Lung (tissue), 12 donors: ENCODE measurements around the gene MTPN. TPM values are rescaled to one million over a fixed set of nuclear protein-coding genes. Genes with fewer than 3 reads are reported as not detected.

Source experiments
- ATAC-seq: fragments of 200-7000 bp; cut with Tn5 transposase; one replicate; pipeline ENCODE4 v1.9.1; 2020; ENCODE audit warnings: moderate number of reproducible peaks; ENCODE audit not compliant: insufficient read depth, low FRiP score
- DNase-seq, 3 donors: peaks; one replicate each; pipeline ENCODE4 v3.0.0-alpha.2; 2013 to 2017
- H3K27ac ChIP-seq, 2 donors: one replicate each; pipeline ENCODE4 v1.5.1; 2013; ENCODE audit warnings: mild to moderate bottlenecking in 2 of 2, moderate library complexity in 2 of 2, control low read depth in 1 of 2, inconsistent platforms in 1 of 2, low read depth in 1 of 2, low read length in 1 of 2
- H3K27me3 ChIP-seq, 3 donors: one replicate each; pipeline ENCODE4 v1.5.1; 2013; ENCODE audit warnings: low read length in 2 of 3; ENCODE audit not compliant: control insufficient read depth in 3 of 3, insufficient read depth in 3 of 3
- H3K36me3 ChIP-seq, 4 donors: one replicate each; pipeline ENCODE4 v1.5.1; 2013; ENCODE audit warnings: low read length in 4 of 4, mild to moderate bottlenecking in 1 of 4, moderate library complexity in 1 of 4; ENCODE audit not compliant: control insufficient read depth in 4 of 4, insufficient read depth in 4 of 4
- H3K4me1 ChIP-seq, 5 donors: one replicate each; pipeline ENCODE4 v1.5.1; 2013; ENCODE audit warnings: low read length in 5 of 5, mild to moderate bottlenecking in 2 of 5, moderate library complexity in 1 of 5; ENCODE audit not compliant: control insufficient read depth in 5 of 5, insufficient read depth in 5 of 5
- H3K4me3 ChIP-seq: one replicate; pipeline ENCODE4 v1.5.1; 2013; ENCODE audit warnings: mild to moderate bottlenecking, control low read depth, moderate library complexity
- H3K9ac ChIP-seq, 2 donors: one replicate each; pipeline ENCODE4 v1.5.1; 2013; ENCODE audit warnings: low read length in 2 of 2, control low read depth in 1 of 2; ENCODE audit not compliant: insufficient read depth in 1 of 2
- H3K9me3 ChIP-seq, 4 donors: one replicate each; pipeline ENCODE4 v1.5.1; 2013; ENCODE audit warnings: low read length in 3 of 4, mild to moderate bottlenecking in 1 of 4, moderate library complexity in 1 of 4; ENCODE audit not compliant: control insufficient read depth in 4 of 4, insufficient read depth in 3 of 4
- WGBS, 2 donors: extraction: QIAGEN DNeasy Blood & Tissue Kit; methylation state at CpG; one replicate each; pipeline ENCODE4 v1.1.7; 2013; 5-methylcytosine and 5-hydroxymethylcytosine counted together
- polyA plus RNA-seq, 2 donors: library from polyadenylated mRNA; stranded (reverse); fragments of 200-250 nt; gene quantifications; one replicate each; pipeline ENCODE4 v1.2.1, GENCODE V29; 2013
- total RNA-seq, 2 donors: library from RNA; depleted of rRNA in 1 of 2; stranded (reverse); fragments of >200 nt in 1 of 2; gene quantifications; one replicate each; pipeline ENCODE4 v1.2.1, GENCODE V29; 2014 to 2021
- TF ChIP-seq, protein P1 (sequence below): IDR thresholded peaks from 2 replicates; pipeline ENCODE4 v1.5.1; 2012; ENCODE audit warnings: mild to moderate bottlenecking; ENCODE audit errors: control extremely low read depth, extremely low read depth
- donor health status: control.
- donor health status: control.
- donor health status: Bipolar disorder and iron deficiency.
- donor health status: healthy.
- donor health status: DM: yes; HTN: yes; CAD: no.

The MTPN gene
- total and polyA plus RNA-seq, 4 donors, result 32.9 to 116 (median 105) TPM

DNA sequence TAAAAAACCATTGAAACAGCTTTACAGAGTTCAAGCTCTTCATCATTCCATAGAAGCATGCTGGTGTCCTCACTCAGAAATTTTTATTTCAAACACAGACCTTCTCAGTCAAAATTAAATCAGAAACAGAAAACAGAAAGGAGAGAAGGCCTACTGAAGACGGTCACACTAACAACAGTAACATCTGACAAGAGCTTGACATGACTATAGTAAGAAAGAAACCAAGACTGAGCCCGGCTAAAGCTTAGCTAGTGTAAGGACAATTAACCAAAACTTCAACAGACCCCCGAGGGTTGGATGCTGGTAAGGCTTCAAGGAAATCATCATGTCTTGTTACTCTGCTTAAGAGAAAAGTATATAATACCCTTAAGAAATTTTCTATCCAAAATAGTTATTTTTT lies 38.6 kb downstream of the MTPN start:
- Histone ChIP-seq H3K4me3 (no peak overlapping the region), H3K4me1 (peaks cover 0 to 32% (median 0%) of the 10 kb centered on the region in 5 donors), H3K27me3 (no peaks in the 10 kb centered on the region), H3K9me3 (no peaks in the 10 kb centered on the region), H3K36me3 (peaks cover 0 to 2% (median 0%) of the 10 kb centered on the region in 4 donors), H3K27ac (no peak overlapping the region), H3K9ac (no peak overlapping the region)
- TF ChIP-seq, protein P1, sequence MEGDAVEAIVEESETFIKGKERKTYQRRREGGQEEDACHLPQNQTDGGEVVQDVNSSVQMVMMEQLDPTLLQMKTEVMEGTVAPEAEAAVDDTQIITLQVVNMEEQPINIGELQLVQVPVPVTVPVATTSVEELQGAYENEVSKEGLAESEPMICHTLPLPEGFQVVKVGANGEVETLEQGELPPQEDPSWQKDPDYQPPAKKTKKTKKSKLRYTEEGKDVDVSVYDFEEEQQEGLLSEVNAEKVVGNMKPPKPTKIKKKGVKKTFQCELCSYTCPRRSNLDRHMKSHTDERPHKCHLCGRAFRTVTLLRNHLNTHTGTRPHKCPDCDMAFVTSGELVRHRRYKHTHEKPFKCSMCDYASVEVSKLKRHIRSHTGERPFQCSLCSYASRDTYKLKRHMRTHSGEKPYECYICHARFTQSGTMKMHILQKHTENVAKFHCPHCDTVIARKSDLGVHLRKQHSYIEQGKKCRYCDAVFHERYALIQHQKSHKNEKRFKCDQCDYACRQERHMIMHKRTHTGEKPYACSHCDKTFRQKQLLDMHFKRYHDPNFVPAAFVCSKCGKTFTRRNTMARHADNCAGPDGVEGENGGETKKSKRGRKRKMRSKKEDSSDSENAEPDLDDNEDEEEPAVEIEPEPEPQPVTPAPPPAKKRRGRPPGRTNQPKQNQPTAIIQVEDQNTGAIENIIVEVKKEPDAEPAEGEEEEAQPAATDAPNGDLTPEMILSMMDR, result no peak
- DNase-seq (no peak), ATAC-seq (no peak)
- WGBS, 2 donors, result 88 to 90% methylated on average over 3 of the region's 3 CpGs

DNA sequence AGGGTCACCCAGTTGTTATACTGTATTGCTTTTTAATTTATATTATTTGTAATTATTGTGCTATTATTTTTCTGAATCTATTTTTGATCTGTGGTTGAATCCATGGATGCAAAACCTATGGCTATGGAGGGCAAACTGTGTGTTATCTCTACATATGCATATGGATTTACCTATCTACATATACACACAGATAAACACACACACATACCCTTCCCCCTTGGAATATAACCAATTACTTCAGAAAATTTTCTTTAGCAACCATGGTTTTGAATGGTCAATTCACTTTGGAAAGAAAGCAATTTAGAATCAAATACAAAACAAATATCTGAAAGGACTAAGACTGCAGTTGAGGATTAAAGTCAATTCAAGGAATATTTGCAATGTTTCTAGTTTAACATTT lies 39.1 kb downstream of the MTPN start:
- TF ChIP-seq, protein P1, result no peak
- peaks cover 0 to 2% (median 0%) of the 10 kb centered on the region in 4 donors for H3K36me3 ChIP-seq
- no peak overlapping the region for H3K4me3 ChIP-seq
- no peak overlapping the region for H3K27ac ChIP-seq
- no peaks in the 10 kb centered on the region for H3K27me3 ChIP-seq
- DNase-seq, result no peak
- H3K9ac ChIP-seq, result no peak overlapping the region
- no peaks in the 10 kb centered on the region for H3K9me3 ChIP-seq
- ATAC-seq, result no peak
- peaks cover 0 to 32% (median 0%) of the 10 kb centered on the region in 5 donors for H3K4me1 ChIP-seq

DNA sequence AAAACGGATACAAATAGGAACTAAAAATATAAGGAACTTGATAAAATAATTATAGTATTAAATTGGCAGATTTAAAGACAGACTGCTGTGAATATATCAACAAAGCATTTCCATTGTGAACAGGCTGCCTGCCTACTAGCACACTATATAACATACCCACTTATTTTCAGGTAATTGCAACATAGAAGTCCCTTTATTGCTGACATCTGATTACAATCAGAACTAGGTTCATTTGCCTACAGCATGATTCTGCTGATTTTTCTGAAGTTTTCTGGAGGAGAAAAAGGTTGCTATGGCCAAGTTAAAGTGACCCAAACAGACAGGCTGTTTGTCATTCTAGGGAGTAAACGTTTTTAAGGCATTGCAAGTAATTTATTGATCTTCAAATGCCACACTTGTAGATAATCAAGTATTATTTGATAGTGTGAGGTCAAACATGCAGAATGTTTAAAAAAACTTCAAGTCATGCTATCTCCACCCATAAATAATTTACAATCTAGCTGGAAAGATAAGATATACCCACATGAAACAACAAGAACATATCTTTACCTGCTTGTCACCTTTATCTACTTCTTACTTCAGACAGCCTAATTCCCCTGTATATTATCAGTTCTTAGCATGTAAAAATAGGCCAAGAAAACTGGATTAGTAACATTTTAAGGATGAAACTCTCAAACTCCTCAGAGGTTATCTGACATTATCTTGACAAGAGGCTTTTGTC lies 40.5 kb downstream of the MTPN start:
- ATAC-seq, result no peak
- Histone ChIP-seq H3K4me1 (peaks cover 0 to 32% (median 0%) of the 10 kb centered on the region in 5 donors), H3K9me3 (no peaks in the 10 kb centered on the region), H3K27me3 (no peaks in the 10 kb centered on the region), H3K4me3 (no peak overlapping the region), H3K9ac (no peak overlapping the region), H3K27ac (no peak overlapping the region), H3K36me3 (peaks cover 0 to 2% (median 0%) of the 10 kb centered on the region in 4 donors)
- TF ChIP-seq, protein P1, result no peak
- 46% methylated on average over 2 of the region's 2 CpGs for WGBS, 2 donors
- no peak for DNase-seq
